ENCODE measurements around the gene INHBB.

DNA sequence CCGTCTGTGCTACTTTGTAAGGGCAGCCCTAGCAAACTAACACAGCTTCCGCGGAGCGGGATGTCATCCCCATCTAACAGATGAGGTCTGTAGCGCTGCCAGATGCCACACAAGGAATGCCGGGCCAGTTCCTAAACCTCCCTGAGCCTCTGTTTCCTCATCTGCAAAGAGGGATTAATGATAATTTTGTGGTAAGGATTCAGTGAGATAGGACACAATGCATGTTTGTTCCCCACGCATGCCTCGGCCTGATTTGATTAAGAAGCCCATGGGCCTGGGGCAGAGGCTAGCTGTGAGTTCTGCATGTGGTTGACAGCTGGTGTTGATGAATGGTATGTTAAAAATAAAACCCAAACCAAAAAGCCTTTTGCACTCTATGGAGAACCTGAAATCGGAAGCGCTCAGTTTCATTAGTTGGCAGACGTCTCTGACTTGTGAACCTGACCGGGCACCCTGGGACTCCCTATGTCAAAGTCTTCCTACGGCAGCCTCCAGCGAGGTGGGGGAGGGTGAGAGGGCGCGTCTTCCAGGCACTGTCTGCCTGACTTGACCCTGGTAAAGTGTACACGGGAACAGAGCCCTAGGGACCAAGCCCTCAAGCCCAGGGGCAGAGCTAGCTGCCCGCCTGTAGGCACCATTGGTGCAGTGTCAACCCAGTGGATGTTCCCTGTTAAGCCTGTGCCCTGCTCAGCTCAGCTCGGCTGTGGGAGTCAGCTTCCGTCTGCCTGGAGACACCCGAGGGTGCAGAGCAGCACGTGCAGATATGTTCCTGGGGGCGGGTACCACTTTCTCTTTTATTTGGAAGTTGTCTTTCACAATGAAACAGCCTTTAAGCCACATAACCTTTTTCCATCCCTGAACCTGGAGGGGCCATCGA is 14.8 kb upstream of the INHBB start:
- TF ChIP-seq, protein P1, sequence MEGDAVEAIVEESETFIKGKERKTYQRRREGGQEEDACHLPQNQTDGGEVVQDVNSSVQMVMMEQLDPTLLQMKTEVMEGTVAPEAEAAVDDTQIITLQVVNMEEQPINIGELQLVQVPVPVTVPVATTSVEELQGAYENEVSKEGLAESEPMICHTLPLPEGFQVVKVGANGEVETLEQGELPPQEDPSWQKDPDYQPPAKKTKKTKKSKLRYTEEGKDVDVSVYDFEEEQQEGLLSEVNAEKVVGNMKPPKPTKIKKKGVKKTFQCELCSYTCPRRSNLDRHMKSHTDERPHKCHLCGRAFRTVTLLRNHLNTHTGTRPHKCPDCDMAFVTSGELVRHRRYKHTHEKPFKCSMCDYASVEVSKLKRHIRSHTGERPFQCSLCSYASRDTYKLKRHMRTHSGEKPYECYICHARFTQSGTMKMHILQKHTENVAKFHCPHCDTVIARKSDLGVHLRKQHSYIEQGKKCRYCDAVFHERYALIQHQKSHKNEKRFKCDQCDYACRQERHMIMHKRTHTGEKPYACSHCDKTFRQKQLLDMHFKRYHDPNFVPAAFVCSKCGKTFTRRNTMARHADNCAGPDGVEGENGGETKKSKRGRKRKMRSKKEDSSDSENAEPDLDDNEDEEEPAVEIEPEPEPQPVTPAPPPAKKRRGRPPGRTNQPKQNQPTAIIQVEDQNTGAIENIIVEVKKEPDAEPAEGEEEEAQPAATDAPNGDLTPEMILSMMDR (IDR thresholded peaks at IDR 0.05; ENCODE audit: insufficient read depth, low read length, poor library complexity, severe bottlenecking), result no peak
- no peak for TF ChIP-seq EZH2phosphoT487 (conservative IDR thresholded peaks at IDR 0.05; ENCODE audit: low read length)

All from SU-DHL-6 (cell line).